ENCODE data around the gene ZNF264.

GRCh38 chr19:57239982-57240310 is 48.6 kb downstream of the ZNF264 start:
- TF ChIP-seq CTCF (IDR thresholded peaks at IDR 0.05; ENCODE audit: insufficient read depth, low read length) (no peak), GABPA (IDR thresholded peaks at IDR 0.05; ENCODE audit: low read depth) (no peak), POLR2AphosphoS5 (IDR thresholded peaks at IDR 0.05; ENCODE audit: low read depth) (no peak)
